ENCODE measurements around the gene CDC42BPB.

- TF ChIP-seq CTCF (IDR thresholded peaks at IDR 0.05) (no peak), POLR2A (IDR thresholded peaks at IDR 0.05) (no peak)
These were observed 38.1 kb downstream of the CDC42BPB start for GRCh38 chr14:103019236-103019635.
